HG02840 (cell line): ENCODE measurements around the gene BEGAIN.

ENCODE experiments used
- ATAC-seq: cut with Tn5 transposase; IDR thresholded peaks from one replicate; pipeline ENCODE4 v1.9.1; 2021; ENCODE audit warnings: mild to moderate bottlenecking, moderate library complexity, moderate number of reproducible peaks; ENCODE audit not compliant: unreplicated experiment, low FRiP score

BEGAIN gene

DNA sequence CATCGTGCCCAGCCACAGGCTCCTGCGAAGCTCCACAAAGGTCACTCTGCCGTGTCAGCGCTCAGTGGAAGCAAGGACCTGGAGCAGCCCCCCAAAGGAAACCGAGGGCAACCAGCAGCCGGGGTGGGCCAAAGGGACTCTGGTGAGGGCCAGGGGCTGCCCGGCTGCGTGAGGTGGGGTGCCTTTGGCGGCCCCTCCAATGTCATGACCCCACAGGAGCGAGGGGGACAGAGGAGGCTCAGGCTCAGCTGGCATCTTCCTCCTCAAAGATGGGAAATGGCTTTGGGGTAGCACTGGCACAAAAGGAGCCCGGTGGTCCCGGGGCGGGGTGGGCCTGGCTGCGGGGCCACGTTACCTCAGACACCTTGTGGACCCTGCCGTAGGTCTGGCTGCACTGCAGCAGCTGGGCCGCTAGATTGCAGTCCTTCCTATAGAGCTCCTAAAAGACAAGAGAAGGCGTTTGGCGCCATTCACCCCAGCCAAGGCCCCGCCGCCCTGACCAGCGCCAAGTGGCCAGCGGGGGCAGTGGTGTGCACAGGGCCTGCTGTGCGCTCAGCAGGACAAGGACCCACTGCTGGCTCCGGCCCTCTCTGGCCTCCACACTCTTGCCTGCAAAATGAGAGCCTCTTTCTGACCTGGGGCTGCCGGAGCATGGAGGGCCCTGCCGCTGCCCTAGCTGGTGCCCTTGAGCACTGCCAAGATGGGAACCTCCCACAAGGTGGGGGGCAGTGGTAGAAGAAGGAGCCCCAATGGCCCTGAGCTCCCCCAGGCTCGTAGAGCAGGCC, 46.9 kb downstream of the BEGAIN start:
- ATAC-seq: no peak

DNA sequence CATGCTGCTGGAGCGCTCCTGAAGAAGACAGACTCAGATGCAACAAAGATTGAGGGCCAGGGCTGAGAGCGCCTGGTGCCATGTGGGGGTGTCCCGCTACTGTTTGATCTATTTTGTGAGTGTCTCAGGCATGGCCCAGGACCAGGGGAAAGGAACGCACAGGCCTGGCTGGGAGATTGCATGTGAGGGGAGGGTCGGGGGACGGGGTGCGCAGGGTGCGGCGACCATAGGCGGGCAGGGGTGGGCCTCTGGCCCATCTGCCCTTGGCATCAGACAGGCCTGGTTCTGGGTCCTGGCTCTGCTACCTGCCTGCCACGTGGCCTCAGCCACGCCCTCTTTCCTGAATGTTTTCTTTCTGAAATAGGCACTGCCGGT, 47.5 kb downstream of the BEGAIN start:
- no peak for ATAC-seq

DNA sequence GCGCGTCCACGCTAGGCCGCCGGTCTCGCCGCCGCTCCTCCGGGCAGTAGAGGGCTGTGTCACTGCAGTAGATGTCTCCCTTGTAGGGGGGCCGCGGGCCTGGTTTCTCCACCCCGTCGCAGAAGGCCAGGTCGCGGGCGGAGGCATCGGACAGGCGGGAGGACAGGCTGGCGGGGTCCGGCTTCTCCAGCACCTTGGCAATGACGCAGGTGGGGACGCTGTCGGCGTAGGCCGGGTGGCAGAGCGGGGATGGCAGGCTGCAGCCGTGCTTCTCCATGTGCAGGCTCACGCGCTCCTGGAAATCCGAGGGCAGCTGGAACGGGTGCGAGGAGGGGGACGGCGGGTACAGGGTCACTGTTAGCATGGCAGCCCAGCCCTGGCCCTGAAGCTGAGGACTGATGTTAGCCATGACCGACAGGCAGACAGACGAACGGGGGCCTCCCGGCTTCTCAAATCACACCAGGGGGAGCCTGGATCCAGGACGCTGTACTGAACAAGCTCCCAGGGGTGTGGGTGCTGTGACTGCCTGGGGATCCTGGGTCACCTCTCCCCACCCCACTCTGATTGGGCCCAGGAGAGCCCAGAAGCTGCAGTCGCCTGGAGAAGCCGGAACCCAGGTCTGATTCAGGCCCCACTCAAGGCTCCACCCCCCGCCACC, 48.1 kb downstream of the BEGAIN start:
- no peak for ATAC-seq

DNA sequence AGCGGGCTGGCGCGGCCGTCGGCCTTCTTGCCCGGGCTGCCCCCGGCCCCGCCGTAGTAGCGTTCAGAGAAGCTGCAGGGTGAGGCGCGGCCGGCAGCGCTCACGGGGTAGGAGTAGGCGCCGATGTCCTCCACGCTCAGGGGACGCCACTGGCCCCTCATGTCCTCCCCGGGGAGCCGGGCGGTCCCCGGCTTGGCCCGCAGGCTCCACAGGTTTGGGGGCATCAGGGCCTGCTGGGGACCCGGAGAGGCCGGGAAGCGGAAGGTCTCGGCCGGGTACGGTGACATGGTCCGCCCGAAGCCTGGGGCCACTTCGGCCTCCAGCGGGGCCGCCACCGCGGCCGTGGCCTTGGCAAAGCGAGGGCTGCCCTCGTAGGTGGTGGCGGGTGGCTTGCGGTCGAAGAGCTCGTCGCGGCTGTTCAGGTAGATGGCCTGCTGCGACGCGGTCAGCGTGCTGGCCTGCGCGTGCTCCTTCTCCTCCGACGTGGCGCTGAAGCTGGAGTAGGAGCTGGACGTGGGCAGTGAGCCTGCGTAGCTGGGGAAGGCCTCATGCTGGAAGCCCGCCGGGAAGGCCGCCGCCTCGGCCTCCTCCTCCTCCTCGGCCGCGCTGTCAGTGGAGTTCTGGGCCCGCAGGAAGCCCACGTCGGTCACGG, 48.7 kb downstream of the BEGAIN start:
- no peak for ATAC-seq

DNA sequence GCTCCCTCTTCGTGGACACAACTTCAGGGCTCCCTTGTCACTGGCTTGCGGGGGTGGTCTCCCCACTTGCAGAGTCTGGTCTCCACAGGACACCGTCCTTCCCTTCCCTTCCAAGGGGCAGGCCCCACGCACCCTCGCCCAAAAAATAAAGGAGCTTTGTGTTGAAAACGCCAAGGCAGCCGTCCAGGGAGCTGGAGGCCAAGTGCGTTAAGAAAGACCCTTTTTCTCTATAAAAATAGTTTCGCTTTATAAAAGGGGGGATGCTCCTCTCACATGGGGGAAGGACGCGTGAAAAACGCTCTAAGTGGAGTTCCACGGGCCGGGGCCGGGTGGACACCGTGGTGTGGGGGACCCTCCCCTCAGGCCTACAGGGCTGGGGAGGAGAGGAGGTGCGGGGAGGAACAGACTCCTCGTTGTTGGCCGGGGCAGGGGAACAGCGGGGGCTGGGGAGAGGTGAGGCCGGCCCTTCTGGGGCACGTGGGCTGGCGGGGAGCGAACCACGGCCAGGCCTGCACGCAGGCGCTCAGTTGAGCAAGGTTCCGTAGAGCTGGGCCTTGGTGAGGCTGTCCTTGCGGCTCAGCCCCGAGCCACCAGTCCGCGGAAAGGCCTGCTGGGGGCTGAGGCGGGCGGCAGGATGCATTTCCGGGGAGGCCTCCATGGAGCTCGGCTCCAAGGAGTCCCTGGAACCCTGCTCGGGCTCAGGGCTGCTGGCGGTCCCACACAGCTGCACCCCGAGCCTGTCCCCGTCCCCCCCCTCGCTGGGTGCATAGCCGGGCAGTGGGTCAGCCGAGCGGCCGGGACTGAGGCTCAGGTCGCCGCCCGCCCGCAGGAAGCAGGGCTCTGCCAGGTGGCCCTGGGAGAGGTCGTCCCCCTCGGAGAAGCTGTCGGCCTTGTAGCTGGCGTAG, 49.5 kb downstream of the BEGAIN start:
- no peak for ATAC-seq

DNA sequence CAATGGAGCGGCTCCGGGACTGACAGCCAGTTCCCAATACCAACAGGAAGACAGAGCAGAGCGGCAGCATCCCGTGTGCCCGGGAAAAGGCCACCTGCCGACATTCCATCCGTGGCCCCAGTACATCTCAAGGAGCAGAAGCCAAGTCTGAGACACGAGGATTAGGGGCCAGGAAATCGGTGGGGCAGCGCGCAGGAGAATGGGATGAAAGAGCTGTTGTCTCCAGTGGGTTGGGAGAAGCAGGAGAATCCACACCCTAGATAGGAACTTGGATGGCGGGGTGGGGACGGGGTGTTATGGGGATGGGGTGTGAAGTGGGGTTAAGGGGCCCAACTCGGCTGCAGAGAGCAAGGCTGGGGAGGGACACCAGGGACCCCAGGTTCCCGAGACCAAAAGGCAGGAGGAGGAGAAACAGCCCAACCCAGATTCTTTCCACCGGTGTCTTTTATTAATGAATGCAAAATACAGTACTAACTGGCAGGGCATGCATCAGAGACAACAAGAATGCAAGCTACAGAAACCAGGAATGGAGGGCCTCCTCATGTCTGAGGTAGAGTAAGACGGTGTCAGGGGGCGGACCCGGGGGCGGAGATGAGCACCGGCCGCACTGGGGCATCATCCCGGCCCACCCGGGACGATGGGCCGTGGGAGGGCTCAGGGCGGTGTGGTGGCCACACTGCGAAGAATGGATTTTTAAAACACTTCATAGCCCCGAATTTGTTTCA, 50.3 kb downstream of the BEGAIN start:
- no peak for ATAC-seq

DNA sequence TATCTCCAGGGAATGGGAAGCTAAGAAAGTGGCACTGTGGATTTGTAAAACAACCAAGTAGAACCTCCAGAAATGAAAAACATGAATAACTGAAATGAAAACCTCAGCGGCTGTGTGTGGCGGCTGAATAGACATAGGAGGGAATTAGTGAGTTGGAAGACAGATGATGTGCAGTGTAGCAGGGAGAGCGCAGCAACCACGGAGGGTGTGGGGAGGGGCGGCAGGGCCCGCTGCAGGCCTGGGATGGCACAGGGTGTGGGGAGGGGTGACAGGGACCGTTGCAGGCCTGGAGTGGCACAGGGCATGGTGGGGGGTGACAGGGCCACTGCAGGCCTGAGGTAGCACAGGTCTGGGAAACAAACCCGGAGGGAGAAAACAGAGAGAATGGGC, 51.1 kb downstream of the BEGAIN start:
- no peak for ATAC-seq

DNA sequence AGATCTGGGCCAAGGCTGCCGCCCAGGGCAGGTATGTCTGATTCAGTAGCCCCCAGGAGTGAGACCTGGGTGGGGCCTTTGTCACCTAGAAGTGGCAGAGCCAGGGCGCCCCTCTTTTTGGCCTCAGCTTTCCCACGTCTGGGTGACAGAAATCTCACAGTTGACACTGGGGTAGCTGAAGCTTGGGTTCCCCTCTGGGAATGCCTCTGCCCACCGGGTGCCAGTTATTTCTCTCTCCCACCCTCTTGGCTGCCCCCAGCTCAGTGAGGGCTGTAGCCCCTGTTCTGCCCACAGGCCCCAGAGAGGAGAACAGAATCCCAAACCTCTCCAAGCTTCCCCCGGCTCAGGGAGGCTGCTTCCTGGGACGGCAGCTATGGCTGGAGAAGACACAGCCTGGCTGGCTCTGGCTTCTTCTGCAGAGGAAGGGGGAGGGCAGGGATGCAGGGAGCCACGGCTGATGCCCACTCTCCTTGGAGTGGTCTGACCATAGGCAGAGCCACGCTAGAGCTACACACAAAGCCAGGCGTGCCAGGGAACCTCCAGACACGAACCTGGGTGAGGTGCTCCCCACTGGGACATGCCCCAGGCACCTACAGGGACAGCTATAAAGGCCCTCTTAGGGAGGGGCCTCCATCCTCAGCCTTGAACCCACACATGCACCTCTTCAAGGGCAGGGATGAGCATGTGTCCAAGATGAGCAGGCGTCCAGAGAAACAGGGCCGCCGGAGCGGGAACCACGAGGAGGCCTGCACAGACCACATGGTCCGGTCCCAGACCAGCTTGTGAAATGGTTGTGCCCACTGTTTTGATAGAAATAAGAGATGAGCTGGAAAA, 51.7 kb downstream of the BEGAIN start:
- ATAC-seq: no peak

DNA sequence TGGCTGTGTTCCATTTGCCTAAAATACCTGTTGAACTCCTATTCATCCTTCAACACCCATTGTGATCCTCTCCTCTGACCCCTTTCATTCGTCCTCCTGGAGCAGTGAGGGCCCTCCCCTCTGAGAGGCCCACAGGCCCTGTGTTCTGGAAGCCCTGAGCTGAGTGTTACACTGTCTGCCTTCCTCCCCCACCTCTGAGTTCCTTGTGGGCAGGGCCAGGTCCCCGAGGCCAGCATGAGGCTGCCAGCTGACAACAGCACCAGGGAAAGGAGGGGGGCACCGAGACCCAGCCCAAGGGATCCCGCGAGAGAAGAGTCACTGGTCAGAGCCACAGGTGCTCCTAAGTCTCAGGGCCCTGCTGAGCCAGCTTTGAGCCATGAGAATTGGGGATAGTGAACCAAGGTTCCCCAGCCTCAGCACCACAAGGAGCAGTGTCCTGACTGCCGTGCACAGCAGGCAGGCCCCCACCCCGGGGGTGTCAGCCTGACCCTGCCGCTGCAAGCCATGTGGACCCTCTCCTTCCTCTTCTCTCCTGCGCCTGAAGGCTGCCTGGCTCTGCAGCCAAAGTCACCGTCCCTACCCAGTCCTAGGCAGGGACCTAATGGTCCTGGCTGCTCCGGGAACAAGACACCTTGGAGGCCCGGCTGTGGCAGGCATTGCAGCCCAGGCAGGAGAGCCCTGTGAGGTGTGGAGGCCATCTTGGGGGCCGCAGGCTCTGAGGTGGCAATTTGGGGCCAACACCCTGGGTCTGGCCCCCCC, 52.5 kb downstream of the BEGAIN start:
- ATAC-seq: no peak

DNA sequence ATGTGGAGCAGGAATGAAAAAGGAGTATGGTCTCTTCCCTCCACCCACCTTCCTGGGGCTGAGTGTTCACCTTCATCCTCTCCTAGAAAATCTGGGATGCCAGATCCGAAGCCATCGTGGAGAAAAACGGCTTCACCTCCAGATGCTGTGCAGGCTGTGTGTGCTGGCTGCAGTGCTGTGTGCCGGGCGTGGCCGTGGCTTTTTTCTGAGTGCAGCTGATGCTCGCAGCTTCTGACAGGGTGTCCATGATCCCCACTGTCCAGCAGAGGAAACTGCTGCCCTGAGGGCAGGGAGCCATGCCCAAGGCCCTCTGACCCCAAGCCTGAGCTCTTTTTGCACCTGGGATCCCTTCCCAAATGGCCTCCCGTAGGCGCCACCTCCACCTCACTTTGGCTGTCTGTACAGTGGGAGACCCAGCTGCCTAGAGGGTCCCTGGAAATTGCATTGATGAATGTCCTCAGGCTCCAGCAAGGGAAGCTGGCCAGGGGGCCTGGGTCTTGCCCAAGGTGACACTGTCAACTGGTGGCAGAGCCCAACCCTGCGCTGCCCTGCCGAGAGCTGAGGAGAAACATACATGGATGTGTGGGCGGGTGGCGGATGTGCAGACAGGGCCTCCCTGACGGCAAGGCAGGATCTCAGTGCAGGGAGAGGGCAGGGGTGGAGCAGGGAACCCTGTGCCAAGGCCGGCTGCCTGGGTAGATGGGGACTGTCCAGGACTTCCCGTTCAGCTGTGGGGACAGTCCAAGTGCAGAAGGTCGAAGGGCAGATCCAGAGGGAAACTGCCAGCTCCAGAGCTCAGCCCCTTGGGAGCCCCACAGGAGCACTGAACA, 53.3 kb downstream of the BEGAIN start:
- no peak for ATAC-seq

DNA sequence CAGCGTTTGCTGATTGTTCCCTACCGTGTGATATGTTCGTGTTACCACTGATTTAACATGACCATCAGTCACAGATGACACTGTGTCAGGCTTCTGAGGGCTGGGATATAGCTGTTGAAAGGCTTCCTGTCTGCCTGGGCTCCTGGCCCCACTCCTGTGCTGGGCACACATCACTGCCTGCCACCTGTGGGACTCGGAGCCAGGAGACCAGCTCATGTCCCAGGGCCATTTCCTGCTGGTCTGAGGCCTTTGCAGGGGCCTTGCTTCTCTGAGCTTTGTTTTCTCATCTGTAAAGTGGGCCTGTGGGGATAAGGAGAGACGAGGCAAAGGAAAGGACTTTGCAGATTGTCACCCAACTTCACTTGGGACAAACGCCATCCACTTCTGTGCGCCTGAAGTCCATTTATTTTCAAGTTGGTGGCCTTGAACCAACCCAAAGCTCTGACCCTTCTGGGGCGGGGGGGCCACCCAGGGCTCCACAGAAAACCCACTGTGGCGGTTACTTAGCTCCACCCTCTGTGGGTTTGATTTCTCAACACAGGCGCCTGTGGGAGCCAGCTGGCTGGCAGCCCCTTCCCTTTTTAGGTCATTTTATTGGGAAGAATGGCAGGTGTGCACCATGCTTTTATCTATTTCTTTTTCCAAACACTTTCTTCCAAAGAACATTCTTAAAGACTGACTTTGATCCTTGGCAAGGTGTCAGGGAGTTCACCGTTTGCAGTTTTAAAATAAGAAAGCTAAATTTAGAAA, 54.1 kb downstream of the BEGAIN start:
- ATAC-seq: no peak

DNA sequence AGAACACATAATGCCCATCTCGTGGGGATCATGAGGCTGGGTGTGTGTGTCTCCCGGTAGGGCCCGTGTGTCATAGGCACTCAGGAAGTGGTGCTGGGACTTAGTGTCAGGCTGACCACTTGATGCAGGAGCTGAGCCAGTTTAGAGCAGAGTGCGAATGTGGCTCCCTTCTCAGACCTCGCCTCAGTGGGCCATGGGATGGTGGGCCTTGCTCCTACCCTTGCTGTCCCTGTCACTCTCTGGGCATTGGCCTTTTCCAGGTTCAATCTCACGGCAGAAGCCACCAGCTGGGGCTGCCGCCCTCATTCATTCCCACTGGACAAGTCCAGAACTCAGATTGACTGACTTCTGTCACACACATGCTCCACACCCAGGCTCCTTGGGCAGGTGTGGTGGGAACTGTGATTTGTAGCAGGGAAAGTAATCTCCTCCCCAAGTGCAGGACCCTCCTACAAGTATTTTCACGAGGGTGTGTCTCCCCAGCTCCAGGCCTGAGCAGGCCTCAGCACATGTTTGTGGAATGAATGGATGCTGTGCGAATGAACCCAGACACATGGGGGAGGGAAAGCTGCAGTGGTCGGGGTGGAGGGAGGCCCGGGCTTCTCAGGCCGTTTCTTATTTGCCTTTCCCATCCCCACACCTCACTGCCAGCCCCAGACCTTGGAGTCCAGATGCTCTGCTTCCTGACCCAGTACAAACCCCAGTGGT, 54.9 kb downstream of the BEGAIN start:
- no peak for ATAC-seq

DNA sequence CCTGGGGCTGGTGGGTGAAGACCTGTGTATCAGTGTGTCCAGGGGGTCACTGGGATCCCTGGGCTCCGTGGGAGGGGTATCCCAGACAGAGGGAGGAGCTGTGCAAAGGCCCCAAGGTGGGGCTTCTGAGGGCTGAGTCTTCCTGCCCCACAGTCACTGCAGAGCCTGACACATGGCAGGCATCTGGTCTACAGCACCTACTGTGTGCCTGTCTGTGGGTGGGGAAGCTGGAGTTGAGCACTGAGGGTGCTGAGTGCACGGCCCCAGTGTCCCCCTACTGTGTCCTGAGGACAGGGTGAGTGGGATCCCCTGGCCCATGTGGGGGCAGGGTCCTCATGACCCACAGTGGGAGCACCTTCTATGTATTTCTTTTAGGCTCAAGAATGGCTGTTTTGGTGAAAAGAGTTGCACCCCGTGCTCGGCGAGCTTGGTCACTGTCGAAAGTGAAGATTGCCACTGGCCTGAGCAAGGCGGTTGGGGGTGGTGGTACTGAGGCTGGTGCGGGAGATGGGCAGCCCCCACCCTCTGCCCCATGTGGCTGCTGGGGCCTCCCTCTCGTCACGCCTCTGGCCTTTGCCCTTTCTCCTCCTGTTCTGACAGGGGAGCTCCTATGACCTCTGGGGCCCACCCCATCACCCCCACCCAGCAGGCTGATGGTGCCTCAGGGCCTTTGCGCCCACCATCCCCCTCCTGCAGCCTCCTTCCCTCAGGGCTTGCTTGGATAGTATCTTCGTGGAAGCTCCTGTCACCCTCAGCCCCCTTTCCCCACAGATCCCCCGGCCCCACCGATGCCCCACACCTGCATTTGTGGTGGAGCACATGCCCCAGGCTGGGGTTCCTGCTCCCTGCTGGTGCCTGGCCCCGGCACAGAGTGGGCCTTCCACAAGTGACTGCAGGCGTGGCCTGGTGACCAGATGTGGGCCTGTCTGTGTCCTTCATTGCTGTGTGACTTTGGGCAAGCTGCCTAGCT, 55.8 kb downstream of the BEGAIN start:
- ATAC-seq: no peak

DNA sequence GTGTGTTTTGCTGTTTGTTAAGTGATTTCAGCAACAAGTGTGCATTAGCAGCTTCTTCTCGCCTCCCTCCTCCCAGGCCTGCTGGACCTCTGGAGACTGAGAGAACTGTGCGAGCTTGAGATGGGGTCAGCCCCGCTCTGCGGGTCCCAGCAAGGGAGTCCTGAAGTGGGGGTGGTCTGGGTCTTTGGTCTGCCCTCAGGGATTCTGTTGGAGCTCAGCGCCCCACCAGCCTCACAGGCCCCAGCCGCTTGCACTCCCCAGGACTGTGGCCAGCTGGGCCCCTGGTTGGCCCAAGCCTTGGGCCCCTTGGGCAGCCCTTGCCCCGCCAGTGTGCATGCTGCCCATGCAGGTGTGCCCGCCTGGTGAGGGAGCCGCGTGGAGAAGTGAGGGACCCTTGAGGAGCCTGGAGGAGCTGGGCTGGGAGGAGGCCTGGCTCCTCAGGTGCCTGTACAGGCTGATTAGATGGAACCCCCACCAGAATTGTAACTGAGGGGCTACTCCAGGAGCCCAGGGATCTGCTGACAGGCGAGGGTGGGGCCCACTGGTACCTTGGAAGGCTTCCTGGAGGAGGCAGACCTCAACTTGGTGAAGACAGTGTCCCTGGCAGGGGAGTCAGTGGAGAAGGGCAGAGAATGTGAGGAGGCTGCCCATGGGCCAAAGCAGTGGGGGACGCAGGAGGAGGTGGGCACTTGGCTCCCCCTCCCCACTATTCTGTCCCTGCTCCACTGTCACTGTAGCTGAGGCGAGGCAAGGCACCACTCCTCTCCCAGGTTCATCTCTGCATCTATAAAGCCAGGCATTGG, 56.7 kb downstream of the BEGAIN start:
- ATAC-seq: no peak
